HepG2 (cell line): ENCODE measurements around the gene PRPSAP1. TPM values are rescaled to one million over a fixed set of nuclear protein-coding genes. Genes with fewer than 3 reads are reported as not detected.

Experiments
- GMEB2 ChIP-seq: IDR thresholded peaks from 2 replicates; pipeline ENCODE4 v1.6.1; 2016; ENCODE audit warnings: missing biosample characterization, missing genetic modification reagents, low read depth
- HNRNPUL1 ChIP-seq: fragments of 200-400 bp; formaldehyde crosslinking; IDR thresholded peaks from 2 replicates; pipeline ENCODE4 v1.6.1; 2017; ENCODE audit warnings: low read depth, mild to moderate bottlenecking, low read length, moderate library complexity
- HOXA3 ChIP-seq: sonication (generic); formaldehyde crosslinking; IDR thresholded peaks from 2 replicates; pipeline ENCODE4 v1.5.0; 2020; ENCODE audit warnings: missing genetic modification reagents
- KLF16 ChIP-seq, 2 experiments: sonication (generic) in 1 of 2; formaldehyde crosslinking in 1 of 2; IDR thresholded peaks; 2 replicates each; pipeline versions ENCODE4 v1.6.1 to v1.8.0; 2016 to 2023; ENCODE audit warnings: missing genetic modification reagents in 2 of 2, missing compliant biosample characterization in 1 of 2
- MIER2 ChIP-seq: IDR thresholded peaks from 2 replicates; pipeline ENCODE4 v1.6.1; 2016; ENCODE audit warnings: missing biosample characterization, missing genetic modification reagents
- MTA1 ChIP-seq: sonication (generic); formaldehyde crosslinking; IDR thresholded peaks from 2 replicates; pipeline ENCODE4 v1.4.0; 2020; ENCODE audit warnings: missing genetic modification reagents, mild to moderate bottlenecking, borderline replicate concordance
- NRL ChIP-seq: sonication (generic); formaldehyde crosslinking; IDR thresholded peaks from 2 replicates; pipeline ENCODE4 v1.5.0; 2020; ENCODE audit warnings: missing genetic modification reagents, mild to moderate bottlenecking, moderate library complexity, borderline replicate concordance
- PHF5A ChIP-seq: IDR thresholded peaks from one replicate; pipeline ENCODE4 v1.6.1; 2018; ENCODE audit warnings: low read depth, missing genetic modification reagents; ENCODE audit not compliant: unreplicated experiment
- RCOR2 ChIP-seq: IDR thresholded peaks from 2 replicates; pipeline ENCODE4 v1.6.1; 2016; ENCODE audit warnings: missing biosample characterization, missing genetic modification reagents
- SALL1 ChIP-seq: sonication (generic); formaldehyde crosslinking; IDR thresholded peaks from 2 replicates; pipeline ENCODE4 v1.8.0; 2022; ENCODE audit warnings: mild to moderate bottlenecking, missing genetic modification reagents
- SETDB1 ChIP-seq: sonication (generic); formaldehyde crosslinking; IDR thresholded peaks from 2 replicates; pipeline ENCODE4 v1.5.1; 2020; ENCODE audit warnings: missing genetic modification reagents, mild to moderate bottlenecking, borderline replicate concordance
- SP2 ChIP-seq: sonication (generic); formaldehyde crosslinking; IDR thresholded peaks from 2 replicates; pipeline ENCODE4 v1.5.1; 2020; ENCODE audit warnings: mild to moderate bottlenecking, missing genetic modification reagents
- TBL1XR1 ChIP-seq: fragments of 150-350 bp; IDR thresholded peaks from 2 replicates; pipeline ENCODE4 v1.6.1; 2014; ENCODE audit warnings: borderline replicate concordance, low read length; ENCODE audit not compliant: partially characterized antibody
- TCF7 ChIP-seq: sonication (generic); IDR thresholded peaks from 2 replicates; pipeline ENCODE4 v1.6.1; 2016; ENCODE audit warnings: antibody characterized with exemption, low read depth
- ZBTB39 ChIP-seq: sonication (generic); formaldehyde crosslinking; IDR thresholded peaks from 2 replicates; pipeline ENCODE4 v1.5.0; 2020; ENCODE audit warnings: missing genetic modification reagents
- ZEB1 ChIP-seq: IDR thresholded peaks from 2 replicates; pipeline ENCODE4 v1.6.1; 2012; ENCODE audit warnings: mild to moderate bottlenecking, low read depth, inconsistent platforms; ENCODE audit not compliant: insufficient replicate concordance
- ZMAT3 ChIP-seq: sonication (generic); formaldehyde crosslinking; conservative IDR thresholded peaks from 2 replicates; pipeline ENCODE4 v1.7.0; 2021; ENCODE audit warnings: missing genetic modification reagents
- ZNF121 ChIP-seq: sonication (generic); formaldehyde crosslinking; IDR thresholded peaks from 2 replicates; pipeline ENCODE4 v1.5.0; 2020; ENCODE audit warnings: mild to moderate bottlenecking, missing genetic modification reagents
- ZNF18 ChIP-seq: sonication (generic); formaldehyde crosslinking; IDR thresholded peaks from 2 replicates; pipeline ENCODE4 v1.8.0; 2022; ENCODE audit warnings: mild to moderate bottlenecking, missing genetic modification reagents; ENCODE audit not compliant: insufficient replicate concordance
- ZNF652 ChIP-seq: IDR thresholded peaks from 2 replicates; pipeline ENCODE4 v1.6.1; 2016; ENCODE audit warnings: low read depth, borderline replicate concordance
- ZNF674 ChIP-seq: sonication (generic); formaldehyde crosslinking; IDR thresholded peaks from 2 replicates; pipeline ENCODE4 v1.5.0; 2020; ENCODE audit warnings: low read depth, mild to moderate bottlenecking, missing genetic modification reagents
- ZNF704 ChIP-seq: sonication (generic); formaldehyde crosslinking; IDR thresholded peaks from 2 replicates; pipeline ENCODE4 v1.8.1; 2023; ENCODE audit warnings: mild to moderate bottlenecking, inconsistent platforms, moderate library complexity, missing genetic modification reagents, borderline replicate concordance
- ZNF724P ChIP-seq: sonication (generic); formaldehyde crosslinking; IDR thresholded peaks from 2 replicates; pipeline ENCODE4 v1.8.0; 2022; ENCODE audit warnings: missing genetic modification reagents, borderline replicate concordance
- ZNF761 ChIP-seq: sonication (generic); formaldehyde crosslinking; conservative IDR thresholded peaks from 2 replicates; pipeline ENCODE4 v1.4.0; 2020; ENCODE audit warnings: mild to moderate bottlenecking, missing genetic modification reagents
- polyA plus RNA-seq, 8 experiments: library from polyadenylated mRNA; depleted of rRNA in 3 of 8; stranded (reverse) in 7 of 8; unstranded in 1 of 8; fragments of >200 nt; fragmentation: Illumina TruSeq in 4 of 8; extraction: Trizol in 4 of 8; gene quantifications; 2 replicates each; pipeline versions ENCODE4 v1.2.1 to v1.2.3, GENCODE V29; 2011 to 2016; ENCODE audit warnings: low read depth in 4 of 8, missing spikeins in 1 of 8, mixed read lengths in 1 of 8; ENCODE audit not compliant: insufficient read depth in 1 of 8
- total RNA-seq, 5 experiments: library from RNA; depleted of rRNA; stranded (reverse); fragments of >200 nt; fragmentation: Illumina TruSeq; extraction: Trizol; gene quantifications; 2 replicates each; pipeline ENCODE4 v1.2.3, GENCODE V29; 2016; ENCODE audit warnings: low read depth in 1 of 5

PRPSAP1 gene
- total and polyA plus RNA-seq, 2 of the 13 experiments (the other 11 are each of a cell fraction or from before 2014, with no cell fraction given) = 91.1 to 314 TPM

GRCh38 chr17:76381633-76382350 is 28.1 kb upstream of the PRPSAP1 start (continued):
- TF ChIP-seq ZBTB39 (CRISPR knock-in tag) (no peak), ZMAT3 (CRISPR knock-in tag) (no peak), ZNF761 (peak; percentile 56; the same call in 1 of the 2 replicates), HOXA3 (CRISPR knock-in tag) (peak; percentile 50; the same call in 1 of the 2 replicates), ZNF704 (CRISPR knock-in tag) (peak; percentile 46; the same call in 1 of the 2 replicates), SALL1 (CRISPR knock-in tag) (no peak), SETDB1 (CRISPR knock-in tag) (0 out of 2 replicates have a peak, but pooled peaks have one; percentile 18), SP2 (CRISPR knock-in tag) (no peak), TCF7 (no peak), ZNF18 (CRISPR knock-in tag) (no peak), GMEB2 (no peak), NRL (CRISPR knock-in tag) (no peak; the same call in 1 of the 2 replicates), ZNF652 (no peak), ZEB1 (no peak), MTA1 (CRISPR knock-in tag) (no peak), PHF5A (no peak), RCOR2 (CRISPR knock-in tag) (no peak), KLF16 (CRISPR knock-in tag; IDR thresholded peaks at IDR 0.05) (no peak), ZNF121 (CRISPR knock-in tag) (no peak), ZNF674 (CRISPR knock-in tag) (no peak), ZNF724P (CRISPR knock-in tag) (no peak), MIER2 (CRISPR knock-in tag) (0 out of 2 replicates have a peak, but pooled peaks have one; percentile 2), TBL1XR1 (no peak), HNRNPUL1 (no peak)
